COLO668 (cell line): ENCODE results near the gene PRKCE.

Experiments
- DNase-seq: peaks from one replicate; lab custom pipeline; 2025; ENCODE audit not compliant: unreplicated experiment; lab: John Stamatoyannopoulos, UW

The PRKCE gene

GRCh38 chr2:46065152-46065551, 413.7 kb downstream of the PRKCE start:
- DNase-seq = no peak

DNA sequence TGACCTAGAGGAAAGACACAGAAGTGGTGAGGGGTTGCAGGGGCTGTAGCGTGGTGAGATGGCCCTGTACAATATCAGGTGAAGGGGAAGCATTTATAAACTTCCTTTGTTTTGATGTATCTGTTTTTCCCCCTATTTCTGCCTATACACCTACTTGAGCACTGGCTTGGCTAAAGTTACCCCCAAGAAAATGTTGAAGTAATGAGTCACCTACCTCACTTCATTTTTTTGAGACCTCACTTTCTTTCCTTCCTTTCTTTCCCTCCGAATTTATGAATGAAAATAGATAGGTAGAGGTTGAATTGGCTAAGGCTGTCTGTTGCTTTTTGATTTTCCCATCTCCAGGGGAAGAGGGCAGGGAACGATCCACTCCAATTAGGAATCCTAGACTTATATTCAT, 414.6 kb downstream of the PRKCE start:
- DNase-seq = no peak

DNA sequence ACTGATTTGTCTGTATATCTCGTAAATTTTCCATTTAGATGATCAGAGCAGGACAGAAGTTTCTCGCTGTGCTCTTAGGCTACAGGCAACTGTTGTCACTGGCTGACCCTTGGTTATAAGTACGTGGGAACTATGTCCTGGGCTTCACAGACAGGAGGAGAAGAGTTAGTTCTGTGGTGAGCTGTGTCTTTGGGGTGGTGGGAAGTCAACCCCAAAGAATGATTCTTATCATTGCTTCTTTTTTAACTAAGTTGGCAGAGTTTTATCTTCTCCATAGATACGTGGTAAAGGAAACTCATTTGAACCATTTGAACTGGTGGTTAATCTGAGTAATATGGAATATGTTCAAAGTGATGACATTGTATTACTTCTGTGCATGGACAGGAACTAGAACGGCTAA, 415.1 kb downstream of the PRKCE start:
- no peak for DNase-seq

DNA sequence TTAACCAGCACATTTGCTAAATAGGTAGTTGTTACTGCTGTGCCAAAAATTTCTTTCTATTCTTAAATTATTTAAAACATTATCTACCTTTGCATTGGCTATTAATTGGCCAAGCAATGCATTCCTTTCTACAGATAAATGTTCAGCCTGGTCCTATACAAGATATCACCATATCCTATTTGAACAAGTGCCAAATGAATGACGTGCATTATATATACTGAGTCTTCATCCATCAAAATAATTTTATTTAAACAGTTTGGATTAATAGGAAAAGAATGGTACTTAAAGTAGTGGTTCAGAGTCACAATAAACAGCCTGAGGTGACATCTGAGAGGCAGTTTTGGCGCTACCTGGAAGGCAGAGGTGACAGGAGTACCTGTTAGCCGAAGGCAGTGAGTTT, 415.6 kb downstream of the PRKCE start:
- DNase-seq = no peak

DNA sequence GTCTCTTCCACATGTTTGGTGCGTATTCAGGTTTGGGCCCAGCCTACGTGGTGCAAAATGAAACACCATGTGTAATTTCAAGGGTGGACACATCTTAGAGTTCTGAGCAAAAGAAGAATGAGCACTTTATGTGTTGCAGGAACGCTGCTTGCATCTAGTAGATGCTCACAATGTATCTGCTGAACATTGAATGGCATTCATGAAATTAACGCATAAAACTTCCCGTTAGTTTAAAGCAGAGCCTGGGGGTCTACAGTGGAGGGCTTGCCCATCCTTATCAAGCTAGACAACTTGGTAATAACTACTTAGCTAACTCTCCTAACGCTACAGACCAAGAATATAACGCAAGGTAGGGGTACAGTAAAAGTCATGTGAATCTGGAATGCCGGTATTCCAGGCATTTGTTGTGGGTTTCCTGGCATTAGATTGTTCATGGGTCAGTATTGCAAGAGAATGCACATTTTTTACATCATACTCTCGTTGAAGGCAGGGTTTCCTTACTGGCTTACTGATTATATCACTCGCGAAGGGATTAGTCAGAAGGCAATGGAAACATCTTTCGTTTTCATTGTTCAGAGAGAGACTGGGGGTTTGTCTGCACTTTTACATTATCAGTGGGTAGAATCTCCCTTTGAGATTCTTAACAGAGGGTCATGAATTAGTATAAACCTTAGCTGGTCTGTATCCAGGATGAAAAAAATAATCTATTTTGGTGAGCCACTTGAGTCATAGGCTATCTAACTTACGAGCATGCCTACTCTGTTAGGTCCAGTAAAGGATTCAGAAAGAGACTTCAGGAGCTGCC, 416.2 kb downstream of the PRKCE start:
- no peak for DNase-seq

- no peak for DNase-seq
Measured at GRCh38 chr2:46068636-46069035, 417.2 kb downstream of the PRKCE start.

DNA sequence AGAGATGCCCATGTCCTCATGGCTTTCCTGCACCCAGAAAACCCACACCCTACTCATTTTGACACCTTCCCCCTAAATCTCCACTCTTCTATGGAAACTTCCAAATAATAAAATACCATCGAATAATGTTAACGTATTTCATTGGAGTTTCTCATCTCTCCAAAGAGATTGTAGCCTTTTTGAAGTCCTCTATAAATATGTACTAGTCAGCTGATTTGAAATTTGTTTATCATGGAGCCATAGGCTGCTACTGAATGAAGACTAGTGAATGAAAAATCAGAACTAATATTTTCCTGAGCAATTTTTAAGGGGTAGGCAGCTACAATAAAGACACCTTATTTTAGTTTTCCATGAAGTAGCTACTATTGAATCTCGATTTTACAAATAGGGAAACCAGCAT, 419.6 kb downstream of the PRKCE start:
- DNase-seq = no peak

- DNase-seq = no peak
Measured at GRCh38 chr2:46072101-46072820, 420.8 kb downstream of the PRKCE start.

GRCh38 chr2:46073540-46074046, 422.1 kb downstream of the PRKCE start:
- DNase-seq = no peak

GRCh38 chr2:46074501-46074900, 423.0 kb downstream of the PRKCE start:
- no peak for DNase-seq

GRCh38 chr2:46075848-46076247, 424.4 kb downstream of the PRKCE start:
- no peak for DNase-seq

GRCh38 chr2:46076251-46076650, 424.8 kb downstream of the PRKCE start:
- DNase-seq = no peak

GRCh38 chr2:46076875-46077274, 425.4 kb downstream of the PRKCE start:
- DNase-seq = no peak

GRCh38 chr2:46077522-46078107, 426.1 kb downstream of the PRKCE start:
- DNase-seq = no peak

DNA sequence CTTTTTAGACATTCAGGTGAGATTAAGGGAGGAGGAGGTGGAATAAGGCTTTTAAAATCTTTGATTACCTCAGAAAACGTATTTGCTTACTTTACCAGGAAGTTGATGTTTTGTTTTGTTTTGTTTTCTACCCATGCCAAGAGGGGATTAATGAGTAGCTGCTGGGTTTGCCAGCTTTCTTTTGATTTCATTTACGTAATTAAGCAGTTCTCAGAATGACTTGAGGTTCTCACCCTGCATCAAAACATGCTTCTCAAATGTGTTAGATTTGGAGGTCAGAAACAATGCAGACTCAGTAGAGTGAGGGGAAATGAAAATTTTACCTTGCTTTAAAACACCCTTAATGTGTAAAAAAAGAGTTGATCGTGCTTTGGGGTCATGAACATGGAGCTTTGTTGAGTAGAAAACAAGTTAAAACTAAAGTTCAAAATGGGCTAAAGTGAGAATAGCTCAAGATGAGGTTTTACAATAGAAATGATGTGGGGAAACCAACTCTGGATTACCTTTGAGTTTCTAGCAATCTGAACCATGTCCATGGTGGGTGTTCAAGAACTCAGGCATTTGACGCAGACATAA, 428.6 kb downstream of the PRKCE start:
- no peak for DNase-seq

- no peak for DNase-seq
Measured at GRCh38 chr2:46082531-46083485, 431.3 kb downstream of the PRKCE start.

- no peak for DNase-seq
Measured at GRCh38 chr2:46086578-46087070, 435.1 kb downstream of the PRKCE start.

DNA sequence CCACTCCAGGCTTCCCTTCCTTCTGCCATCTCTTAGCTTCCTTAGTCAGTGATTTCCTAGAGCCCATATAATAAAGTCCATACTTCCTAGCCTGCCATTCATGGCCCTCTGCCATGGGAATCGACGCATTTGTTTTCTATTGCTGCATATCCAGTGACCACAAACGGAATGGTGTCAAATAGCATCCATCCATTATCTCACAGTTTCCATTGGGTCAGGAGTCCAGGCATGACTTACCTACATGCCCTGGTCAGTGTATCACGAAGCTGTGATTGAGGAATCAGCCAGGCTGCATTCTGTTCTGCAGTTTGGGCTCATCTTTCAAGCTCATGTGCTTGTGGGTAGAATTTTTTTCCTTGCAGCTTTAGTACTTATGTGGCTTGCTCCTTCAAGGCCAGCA, 436.0 kb downstream of the PRKCE start:
- DNase-seq = no peak

DNA sequence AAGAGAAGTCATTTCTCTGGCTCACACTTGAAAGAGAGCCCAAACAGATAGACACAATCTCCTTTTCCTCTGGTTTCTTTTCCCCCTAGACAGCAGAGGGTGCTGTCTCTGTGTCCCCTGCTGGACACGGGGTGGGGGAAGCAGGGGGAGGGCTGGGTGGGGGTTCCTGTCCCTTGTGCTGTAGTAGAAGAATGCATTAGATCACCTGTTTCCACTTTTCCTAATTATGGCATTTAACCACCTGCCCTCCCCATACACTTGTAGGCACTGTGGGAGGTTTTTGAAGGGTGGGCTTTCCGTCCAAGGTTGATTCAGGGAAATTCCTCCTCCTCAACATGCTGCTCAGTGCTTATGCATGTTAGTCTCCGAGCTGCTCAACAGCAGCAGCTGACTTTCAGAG, 439.5 kb downstream of the PRKCE start:
- no peak for DNase-seq

GRCh38 chr2:46091961-46092667, 440.6 kb downstream of the PRKCE start:
- no peak for DNase-seq
